HEK293 (cell line): Measurements from ENCODE around the gene MTHFD1L.
"Not testable (repeated sequence)": the region's sequence is repeated elsewhere in the genome, so short reads cannot be mapped to it uniquely, and the experiment has no call there.

Source experiments
- CTCF ChIA-PET: fragments of 350-600 bp; formaldehyde crosslinking; extraction: SDS; loops from one replicate; lab custom pipeline; 2021; ENCODE audit warnings: antibody characterized with exemption; lab: Yijun Ruan, JAX
- POLR2A ChIA-PET: fragments of 300-600 bp; formaldehyde crosslinking; extraction: SDS; loops from one replicate; lab custom pipeline; 2020; ENCODE audit warnings: antibody characterized with exemption, inconsistent platforms; lab: Yijun Ruan, JAX
- H3K27ac ChIP-seq: fragments of 200-500 bp; sonication (Bioruptor generic); 2 replicates; pipeline ENCODE4 v1.5.1; 2014; ENCODE audit warnings: low read depth, low read length, control low read depth, inconsistent platforms; ENCODE audit errors: extremely low read depth
- H3K36me3 ChIP-seq, 2 experiments: fragments of 200-500 bp in 1 of 2; sonication (Bioruptor generic) in 1 of 2; 1 replicate in 1 of 2; 2 replicates in 1 of 2; pipeline ENCODE4 v1.5.1; 2014 to 2017; ENCODE audit warnings: inconsistent platforms in 2 of 2, low read length in 2 of 2; ENCODE audit not compliant: control insufficient read depth in 2 of 2, insufficient read depth in 1 of 2
- H3K4me1 ChIP-seq: fragments of 200-500 bp; sonication (Bioruptor generic); 2 replicates; pipeline ENCODE4 v1.5.1; 2014; ENCODE audit warnings: mild to moderate bottlenecking, low read length, inconsistent platforms; ENCODE audit not compliant: control insufficient read depth, insufficient read depth
- H3K4me3 ChIP-seq: 2 replicates; pipeline ENCODE4 v1.5.1; 2011; ENCODE audit warnings: low read depth, mild to moderate bottlenecking, control low read depth, low read length, moderate library complexity
- H3K9me3 ChIP-seq: fragments of 200-500 bp; sonication (Bioruptor generic); 2 replicates; pipeline ENCODE4 v1.5.1; 2014; ENCODE audit warnings: low read depth, low read length, inconsistent platforms; ENCODE audit not compliant: control insufficient read depth, insufficient read depth
- OVOL3 ChIP-seq: fragments of 450-650 bp; formaldehyde crosslinking; IDR thresholded peaks from 2 replicates; pipeline ENCODE4 v1.5.1; 2016; ENCODE audit warnings: missing biosample characterization, missing genetic modification characterization
- PRDM1 ChIP-seq: fragments of 450-650 bp; formaldehyde crosslinking; IDR thresholded peaks from 2 replicates; pipeline ENCODE4; 2016; ENCODE audit warnings: missing biosample characterization, missing genetic modification characterization
- PRDM4 ChIP-seq: fragments of 450-650 bp; formaldehyde crosslinking; IDR thresholded peaks from 2 replicates; pipeline ENCODE4 v1.5.1; 2017; ENCODE audit warnings: missing biosample characterization, missing genetic modification characterization
- SCRT2 ChIP-seq: fragments of 450-650 bp; formaldehyde crosslinking; IDR thresholded peaks from 2 replicates; pipeline ENCODE4 v1.5.1; 2016; ENCODE audit warnings: missing biosample characterization, missing genetic modification characterization
- ZNF155 ChIP-seq: fragments of 450-650 bp; formaldehyde crosslinking; IDR thresholded peaks from 2 replicates; pipeline ENCODE4 v1.5.1; 2016; ENCODE audit warnings: missing biosample characterization, missing genetic modification characterization
- ZNF19 ChIP-seq: fragments of 450-650 bp; formaldehyde crosslinking; IDR thresholded peaks from 2 replicates; pipeline ENCODE4; 2016; ENCODE audit warnings: missing biosample characterization, missing genetic modification characterization, low read depth
- ZNF23 ChIP-seq: fragments of 450-650 bp; formaldehyde crosslinking; IDR thresholded peaks from 2 replicates; pipeline ENCODE4 v1.5.1; 2016; ENCODE audit warnings: missing biosample characterization, missing genetic modification characterization, borderline replicate concordance
- ZNF248 ChIP-seq: fragments of 450-650 bp; formaldehyde crosslinking; IDR thresholded peaks from 2 replicates; pipeline ENCODE4 v1.5.1; 2017; ENCODE audit warnings: missing biosample characterization, missing genetic modification characterization
- ZNF280D ChIP-seq: fragments of 450-650 bp; formaldehyde crosslinking; IDR thresholded peaks from 2 replicates; pipeline ENCODE4 v1.5.1; 2016; ENCODE audit warnings: missing biosample characterization, missing genetic modification characterization
- ZNF311 ChIP-seq: fragments of 450-650 bp; formaldehyde crosslinking; IDR thresholded peaks from 2 replicates; pipeline ENCODE4 v1.5.1; 2017; ENCODE audit warnings: missing biosample characterization, missing genetic modification characterization, borderline replicate concordance
- ZNF362 ChIP-seq: fragments of 450-650 bp; formaldehyde crosslinking; IDR thresholded peaks from 2 replicates; pipeline ENCODE4 v1.5.1; 2016; ENCODE audit warnings: missing biosample characterization, missing genetic modification characterization
- ZNF366 ChIP-seq: fragments of 450-650 bp; formaldehyde crosslinking; conservative IDR thresholded peaks from 2 replicates; pipeline ENCODE4 v1.5.1; 2016; ENCODE audit warnings: missing biosample characterization, missing genetic modification characterization
- ZNF501 ChIP-seq: fragments of 450-650 bp; formaldehyde crosslinking; IDR thresholded peaks from 2 replicates; pipeline ENCODE4 v1.5.1; 2016; ENCODE audit warnings: missing biosample characterization, missing genetic modification characterization
- ZNF518A ChIP-seq: fragments of 450-650 bp; formaldehyde crosslinking; conservative IDR thresholded peaks from 2 replicates; pipeline ENCODE4 v1.5.1; 2016; ENCODE audit warnings: low read depth, missing biosample characterization, missing genetic modification characterization
- ZNF560 ChIP-seq: fragments of 450-650 bp; formaldehyde crosslinking; IDR thresholded peaks from 2 replicates; pipeline ENCODE4 v1.5.1; 2017; ENCODE audit warnings: missing biosample characterization, missing genetic modification characterization, borderline replicate concordance
- ZNF571 ChIP-seq: fragments of 450-650 bp; formaldehyde crosslinking; IDR thresholded peaks from 2 replicates; pipeline ENCODE4 v1.5.0; 2017; ENCODE audit warnings: missing biosample characterization, missing genetic modification characterization
- ZNF704 ChIP-seq: fragments of 450-650 bp; formaldehyde crosslinking; IDR thresholded peaks from 2 replicates; pipeline ENCODE4 v1.5.1; 2016; ENCODE audit warnings: missing biosample characterization, missing genetic modification characterization
- ZNF768 ChIP-seq: fragments of 450-650 bp; formaldehyde crosslinking; IDR thresholded peaks from 2 replicates; pipeline ENCODE4 v1.5.1; 2018; ENCODE audit warnings: missing biosample characterization, mild to moderate bottlenecking, missing genetic modification characterization

MTHFD1L gene

GRCh38 chr6:151121900-151122299 lies 256.4 kb downstream of the MTHFD1L start:
- Histone ChIP-seq H3K27ac (no peak overlapping the region), H3K36me3 (no peaks in the 10 kb centered on the region), H3K9me3 (no peaks in the 10 kb centered on the region), H3K4me3 (no peak overlapping the region), H3K4me1 (no peaks in the 10 kb centered on the region)
- ChIA-PET POLR2A (no interaction called here), CTCF (interaction anchor here (0.6 to 0.7 kb wide), 2 partner anchors 25 to 1182 kb away, joined by 3 read pairs; no protein-coding TSS in a partner anchor)
- TF ChIP-seq PRDM4 (tag by site-specific recombination) (no peak), ZNF560 (tag by site-specific recombination) (no peak), ZNF571 (tag by site-specific recombination) (no peak), ZNF704 (tag by site-specific recombination) (no peak), ZNF155 (tag by site-specific recombination) (no peak), SCRT2 (tag by site-specific recombination) (no peak), ZNF248 (tag by site-specific recombination) (no peak), ZNF768 (tag by site-specific recombination) (no peak), ZNF518A (tag by site-specific recombination) (no peak), ZNF362 (no peak), ZNF311 (tag by site-specific recombination) (no peak), ZNF366 (tag by site-specific recombination) (no peak), ZNF23 (tag by site-specific recombination) (no peak), ZNF19 (no peak), OVOL3 (no peak), PRDM1 (tag by site-specific recombination) (no peak), ZNF280D (no peak), ZNF501 (tag by site-specific recombination) (no peak)

GRCh38 chr6:151123641-151124040 lies 258.1 kb downstream of the MTHFD1L start:
- not testable (repeated sequence) for H3K27ac ChIP-seq, H3K36me3 ChIP-seq

GRCh38 chr6:151125242-151125641 lies 259.7 kb downstream of the MTHFD1L start:
- CTCF ChIA-PET, H3K36me3 ChIP-seq, H3K4me3 ChIP-seq, H3K9me3 ChIP-seq, H3K4me1 ChIP-seq, H3K27ac ChIP-seq, POLR2A ChIA-PET: not testable (repeated sequence)

More at GRCh38 chr6:151123641-151124040, 258.1 kb downstream of the MTHFD1L start:
- CTCF ChIA-PET, H3K4me3 ChIP-seq, H3K9me3 ChIP-seq, POLR2A ChIA-PET, H3K4me1 ChIP-seq: not testable (repeated sequence)
